WTC11 (cell line): Measurements from ENCODE around the gene ENG.

Source experiments
- CBFB ChIP-seq: sonication (generic); formaldehyde crosslinking; IDR thresholded peaks from 2 replicates; pipeline ENCODE4 v1.8.1; 2022; ENCODE audit warnings: mild to moderate bottlenecking, low read depth, missing genetic modification reagents
- CTCF ChIP-seq: fragments of 200-600 bp; IDR thresholded peaks from 2 replicates; pipeline ENCODE4 v1.8.0; 2022; ENCODE audit warnings: antibody characterized with exemption
- ESRRA ChIP-seq: sonication (generic); formaldehyde crosslinking; IDR thresholded peaks from 2 replicates; pipeline ENCODE4 v1.8.1; 2022; ENCODE audit warnings: mild to moderate bottlenecking, missing genetic modification reagents, borderline replicate concordance
- ETV6 ChIP-seq: sonication (generic); formaldehyde crosslinking; IDR thresholded peaks from 2 replicates; pipeline ENCODE4 v1.8.1; 2022; ENCODE audit warnings: mild to moderate bottlenecking, missing genetic modification reagents
- MAX ChIP-seq: sonication (generic); formaldehyde crosslinking; IDR thresholded peaks from 2 replicates; pipeline ENCODE4 v1.8.0; 2022; ENCODE audit warnings: mild to moderate bottlenecking, missing genetic modification reagents
- SP1 ChIP-seq: sonication (generic); formaldehyde crosslinking; conservative IDR thresholded peaks from 2 replicates; pipeline ENCODE4 v1.8.1; 2022; ENCODE audit warnings: missing genetic modification reagents

GRCh38 chr9:127770583-127770904, 83.9 kb downstream of the ENG start:
- TF ChIP-seq CTCF (no peak), ETV6 (CRISPR knock-in tag) (no peak), MAX (CRISPR knock-in tag) (no peak), ESRRA (CRISPR knock-in tag) (no peak), CBFB (no peak), SP1 (CRISPR knock-in tag) (no peak)
